Esophagus (tissue), 2 donors: Measurements from ENCODE around the gene INPP4B. TPM values are rescaled to one million over a fixed set of nuclear protein-coding genes. Genes with fewer than 3 reads are reported as not detected.

Experiments used
- H3K27ac ChIP-seq, 2 donors: one replicate each; pipeline ENCODE4 v1.5.1; 2013; ENCODE audit warnings: low read depth in 2 of 2, mild to moderate bottlenecking in 2 of 2, inconsistent platforms in 1 of 2, low read length in 1 of 2, moderate library complexity in 1 of 2
- H3K27me3 ChIP-seq, 2 donors: one replicate each; pipeline ENCODE4 v1.6.1; 2013; ENCODE audit warnings: low read length in 2 of 2, control low read depth in 1 of 2, mild to moderate bottlenecking in 1 of 2; ENCODE audit not compliant: insufficient read depth in 2 of 2, control insufficient read depth in 1 of 2
- H3K36me3 ChIP-seq, 2 donors: one replicate each; pipeline ENCODE4 v1.6.1; 2013; ENCODE audit warnings: low read length in 1 of 2; ENCODE audit not compliant: control insufficient read depth in 2 of 2, insufficient read depth in 2 of 2
- H3K4me1 ChIP-seq, 2 donors: one replicate each; pipeline ENCODE4 v1.6.1; 2013; ENCODE audit warnings: low read length in 1 of 2; ENCODE audit not compliant: control insufficient read depth in 2 of 2, insufficient read depth in 2 of 2
- H3K4me3 ChIP-seq, 2 donors: one replicate each; pipeline ENCODE4 v1.5.1; 2013; ENCODE audit warnings: low read length in 2 of 2, mild to moderate bottlenecking in 2 of 2, low read depth in 1 of 2, moderate library complexity in 1 of 2
- H3K9me3 ChIP-seq, 2 donors: one replicate each; pipeline ENCODE4 v1.6.1; 2013; ENCODE audit warnings: mild to moderate bottlenecking in 2 of 2, low read depth in 1 of 2, low read length in 1 of 2, moderate library complexity in 1 of 2; ENCODE audit not compliant: control insufficient read depth in 2 of 2, insufficient read depth in 1 of 2
- WGBS, 2 donors: extraction: QIAGEN DNeasy Blood & Tissue Kit; methylation state at CpG; one replicate each; pipeline ENCODE4 v1.1.7; 2013; 5-methylcytosine and 5-hydroxymethylcytosine counted together
- polyA plus RNA-seq, 2 donors: library from polyadenylated mRNA; stranded (reverse); fragments of 200-250 nt; gene quantifications; one replicate each; pipeline ENCODE4 v1.2.3, GENCODE V29; 2013
- donor health status: healthy with polysubstance abuse.
- donor health status: Bipolar disorder and iron deficiency.

INPP4B gene
- polyA plus RNA-seq, 2 donors, result 2.5 to 4.4 TPM

DNA sequence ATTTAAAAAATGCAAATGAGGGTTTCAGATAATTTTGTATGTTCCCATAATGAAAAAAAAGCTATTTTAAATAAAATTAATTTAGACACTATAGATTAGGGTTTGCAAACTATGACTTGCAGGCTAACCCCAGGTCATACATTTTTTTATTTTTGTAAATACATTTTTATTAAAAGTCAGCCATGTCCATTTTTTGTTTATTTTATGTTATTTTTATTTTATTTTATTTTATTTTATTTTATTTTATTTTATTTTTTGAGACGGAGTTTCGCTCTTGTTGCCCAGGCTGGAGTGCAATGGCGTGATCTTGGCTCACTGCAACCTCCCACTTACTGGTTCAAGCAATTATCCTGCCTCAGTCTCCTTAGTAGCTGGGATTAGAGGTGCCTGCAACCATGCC is 749.1 kb downstream of the INPP4B start:
- Histone ChIP-seq H3K4me3 (no peak overlapping the region), H3K27me3 (no peaks in the 10 kb centered on the region), H3K27ac (no peak overlapping the region), H3K9me3 (no peaks in the 10 kb centered on the region), H3K4me1 (peaks cover 0 to 8% of the 10 kb centered on the region in 2 donors), H3K36me3 (no peaks in the 10 kb centered on the region)
- 98 to 100% methylated on average over 3 of the region's 3 CpGs for WGBS, 2 donors

GRCh38 chr4:142095886-142096605 is 750.1 kb downstream of the INPP4B start:
- no peaks in the 10 kb centered on the region for H3K9me3 ChIP-seq
- no peak overlapping the region for H3K27ac ChIP-seq
- no peak overlapping the region for H3K4me3 ChIP-seq
- no peaks in the 10 kb centered on the region for H3K36me3 ChIP-seq
- no peaks in the 10 kb centered on the region for H3K27me3 ChIP-seq
- 50 to 62% methylated on average over 3 of the region's 3 CpGs for WGBS, 2 donors
- peaks cover 0 to 8% of the 10 kb centered on the region in 2 donors for H3K4me1 ChIP-seq

GRCh38 chr4:142092941-142093340 is 753.2 kb downstream of the INPP4B start:
- H3K4me3 ChIP-seq, result no peak overlapping the region
- peaks cover 0 to 8% of the 10 kb centered on the region in 2 donors for H3K4me1 ChIP-seq
- WGBS, 2 donors, result 76 to 78% methylated on average over 1 of the region's 1 CpG

DNA sequence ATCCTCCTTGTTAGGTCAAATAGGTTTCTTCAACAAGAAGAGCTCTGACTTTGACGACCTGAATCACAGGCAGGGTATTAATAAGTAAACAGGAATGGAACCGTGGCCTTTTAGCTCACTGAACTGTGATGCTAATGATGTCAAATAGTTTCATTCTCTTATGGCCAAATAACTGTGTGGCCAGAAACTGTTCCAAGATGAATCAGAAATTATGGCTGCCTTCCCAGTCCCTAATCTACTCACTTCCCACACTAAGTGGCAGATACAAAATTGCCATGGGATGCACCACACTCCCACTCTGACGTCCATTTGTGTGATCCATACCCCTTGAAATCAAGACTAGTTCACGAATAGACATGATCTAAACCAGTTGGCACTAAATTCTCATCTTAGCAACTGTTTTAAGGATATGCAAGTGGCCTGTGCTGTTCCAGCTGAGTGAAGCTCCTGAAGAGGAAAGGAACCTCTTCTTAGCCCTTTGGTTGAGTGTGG is 754.4 kb downstream of the INPP4B start:
- Histone ChIP-seq H3K36me3 (no peaks in the 10 kb centered on the region), H3K27ac (peak overlapping the region; percentile 40 to 62), H3K4me1 (peaks cover 0 to 8% of the 10 kb centered on the region in 2 donors), H3K9me3 (no peaks in the 10 kb centered on the region), H3K4me3 (no peak overlapping the region), H3K27me3 (no peaks in the 10 kb centered on the region)
- 32 to 52% methylated on average over 4 of the region's 4 CpGs for WGBS, 2 donors

More at GRCh38 chr4:142092941-142093340, 753.2 kb downstream of the INPP4B start:
- H3K36me3 ChIP-seq, result no peaks in the 10 kb centered on the region
- no peaks in the 10 kb centered on the region for H3K27me3 ChIP-seq
- H3K27ac ChIP-seq, result no peak overlapping the region
- H3K9me3 ChIP-seq, result no peaks in the 10 kb centered on the region

- Histone ChIP-seq H3K27ac (peak overlapping the region; percentile 40 to 62), H3K4me3 (no peak overlapping the region)
- WGBS, 2 donors, result 31 to 56% methylated on average over 4 of the region's 4 CpGs
Observed at GRCh38 chr4:142091085-142091513, 755.0 kb downstream of the INPP4B start.

DNA sequence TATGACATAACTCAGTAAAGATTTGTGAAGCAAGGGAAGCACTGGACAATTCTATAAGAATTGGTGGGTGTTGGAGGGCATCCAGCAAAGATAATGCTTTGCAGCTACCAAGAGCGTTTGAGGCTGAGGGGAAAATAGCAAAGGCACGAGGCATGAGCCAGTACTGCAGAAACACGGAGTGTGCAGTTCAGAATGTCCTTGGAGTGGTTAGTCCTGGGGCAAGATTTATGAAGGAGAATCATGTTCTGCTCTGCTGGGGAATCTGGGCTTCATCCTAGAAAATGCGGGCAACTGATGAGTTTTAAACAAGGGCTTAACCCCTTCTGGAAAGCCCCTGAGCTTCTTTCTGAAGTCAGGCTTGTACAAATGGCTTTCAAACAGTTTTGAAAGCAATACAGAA is 757.2 kb downstream of the INPP4B start:
- WGBS, 2 donors, result 54 to 65% methylated on average over 4 of the region's 4 CpGs
- Histone ChIP-seq H3K9me3 (no peaks in the 10 kb centered on the region), H3K27ac (no peak overlapping the region), H3K4me3 (no peak overlapping the region), H3K36me3 (no peaks in the 10 kb centered on the region), H3K4me1 (peaks cover 0 to 2% of the 10 kb centered on the region in 2 donors), H3K27me3 (no peaks in the 10 kb centered on the region)

More at GRCh38 chr4:142091085-142091513, 755.0 kb downstream of the INPP4B start:
- peaks cover 0 to 8% of the 10 kb centered on the region in 2 donors for H3K4me1 ChIP-seq
- H3K36me3 ChIP-seq, result no peaks in the 10 kb centered on the region
- no peaks in the 10 kb centered on the region for H3K9me3 ChIP-seq
- no peaks in the 10 kb centered on the region for H3K27me3 ChIP-seq

DNA sequence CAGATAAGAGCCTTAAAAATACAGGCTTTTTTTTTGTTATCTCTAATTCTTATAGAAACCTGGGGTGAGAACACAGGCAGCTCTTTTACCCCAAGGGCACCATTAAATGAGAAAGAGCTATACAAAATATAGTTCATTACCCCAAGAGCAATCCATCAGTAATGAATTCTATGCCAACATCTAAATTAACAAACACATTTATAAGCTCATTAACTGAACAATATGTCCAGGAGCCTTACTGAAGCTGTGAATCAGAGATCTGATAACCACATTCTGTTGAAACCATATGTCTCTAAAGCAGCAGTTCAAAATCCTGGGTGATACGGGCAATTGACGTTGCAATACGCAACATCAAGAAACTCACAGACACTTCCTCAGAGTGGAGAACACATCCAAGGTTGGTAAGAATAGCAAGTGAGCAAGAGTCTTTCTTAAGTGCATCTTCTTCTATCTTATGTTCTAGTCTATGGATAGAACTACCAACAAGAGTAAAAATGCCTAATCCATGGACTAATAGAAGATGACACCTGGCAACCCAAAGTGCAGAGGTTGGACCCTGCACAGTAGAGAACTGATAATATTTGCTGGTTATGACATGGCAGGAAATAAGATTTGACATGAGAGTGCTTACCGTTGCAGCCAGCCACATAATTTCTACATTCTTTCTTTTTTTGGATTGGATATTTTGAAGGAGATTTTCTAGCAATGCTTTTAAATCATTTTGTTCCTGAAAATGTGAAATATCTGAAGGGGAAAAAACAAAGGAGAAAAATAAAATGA is 760.4 kb downstream of the INPP4B start:
- Histone ChIP-seq H3K27ac (no peak overlapping the region), H3K9me3 (no peaks in the 10 kb centered on the region), H3K27me3 (no peaks in the 10 kb centered on the region), H3K4me1 (no peaks in the 10 kb centered on the region), H3K36me3 (no peaks in the 10 kb centered on the region), H3K4me3 (no peak overlapping the region)
- 85 to 94% methylated on average over 4 of the region's 4 CpGs for WGBS, 2 donors

DNA sequence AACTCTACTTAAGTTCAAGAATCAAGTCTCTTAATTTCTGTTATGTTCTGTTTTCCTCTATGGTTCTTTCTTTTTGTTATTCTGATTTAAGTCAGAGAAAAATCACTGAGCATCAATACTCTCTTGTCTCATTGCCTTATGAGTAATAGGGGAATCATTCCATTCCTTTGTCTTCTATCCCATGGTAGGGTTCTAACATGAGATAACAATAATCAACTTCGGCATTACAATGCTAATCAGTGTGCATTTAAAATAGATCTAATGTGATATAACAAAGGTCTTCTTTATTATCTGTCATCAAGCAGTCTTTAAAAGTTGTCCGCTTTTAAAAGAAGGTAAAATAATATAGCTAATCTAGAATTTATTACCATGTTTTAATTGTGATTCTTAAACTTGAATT is 762.8 kb downstream of the INPP4B start:
- Histone ChIP-seq H3K4me1 (no peaks in the 10 kb centered on the region), H3K36me3 (no peaks in the 10 kb centered on the region), H3K9me3 (no peaks in the 10 kb centered on the region), H3K27ac (no peak overlapping the region), H3K27me3 (no peaks in the 10 kb centered on the region), H3K4me3 (no peak overlapping the region)
- WGBS, 2 donors, result 94 to 96% methylated on average over 2 of the region's 2 CpGs

DNA sequence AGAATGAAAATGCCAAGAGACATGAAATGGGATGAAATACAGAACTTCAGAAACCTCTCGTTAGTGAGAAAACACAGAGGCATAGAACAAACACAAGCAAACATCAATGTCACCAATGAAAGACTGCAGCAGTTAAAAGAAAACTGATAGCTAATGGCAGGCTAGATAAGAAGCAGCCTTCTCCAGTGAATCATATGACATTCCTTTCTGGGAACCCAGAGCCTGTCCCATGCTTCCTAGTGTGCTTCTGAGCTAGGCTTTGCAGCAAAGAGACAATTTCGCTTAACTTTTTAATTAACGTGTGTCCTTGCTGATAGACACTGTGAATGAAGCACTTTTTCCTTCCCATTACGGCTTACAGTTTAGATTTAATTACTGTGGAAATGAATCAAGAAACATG is 765.1 kb downstream of the INPP4B start:
- no peak overlapping the region for H3K4me3 ChIP-seq
- no peak overlapping the region for H3K27ac ChIP-seq
- 84 to 90% methylated on average over 4 of the region's 4 CpGs for WGBS, 2 donors
- no peaks in the 10 kb centered on the region for H3K36me3 ChIP-seq
- H3K9me3 ChIP-seq, result no peaks in the 10 kb centered on the region
- no peaks in the 10 kb centered on the region for H3K4me1 ChIP-seq
- H3K27me3 ChIP-seq, result no peaks in the 10 kb centered on the region
